HCT116 (cell line): ENCODE data around the gene EIPR1. TPM values are rescaled to one million over a fixed set of nuclear protein-coding genes. Genes with fewer than 3 reads are reported as not detected.

Experiments used
- ATAC-seq: fragments of 200-7000 bp; cut with Tn5 transposase; 2 replicates; pipeline ENCODE4 v1.9.1; 2020; ENCODE audit warnings: mild to moderate bottlenecking, moderate library complexity
- BruUV-seq: library from RNA; stranded (reverse); fragments of 400-500 nt; replicated peaks from 2 replicates; lab custom pipeline; 2021; lab: Mats Ljungman, UMichigan
- CTCF ChIA-PET: fragments of 300-600 bp; sonication (Branson Sonifier 250); formaldehyde crosslinking; loops from one replicate; lab custom pipeline; 2021; ENCODE audit warnings: antibody characterized with exemption; lab: Charles Lee
- POLR2A ChIA-PET: fragments of 300-600, 350-600 bp; sonication (Branson Sonifier 250); formaldehyde crosslinking; loops from one replicate; lab custom pipeline; 2021; ENCODE audit warnings: antibody characterized with exemption; lab: Charles Lee
- RAD21 ChIA-PET, 2 experiments: fragments of 300-600 bp; sonication (Branson Sonifier 250); formaldehyde crosslinking; loops; one replicate each; lab custom pipeline; 2023; ENCODE audit warnings: low total read pairs in 2 of 2; ENCODE audit not compliant: uncharacterized antibody in 2 of 2, unreplicated experiment in 2 of 2, low non-redundant PET in 1 of 2; lab: Charles Lee
- DNase-seq: peaks from one replicate; pipeline ENCODE4 v3.0.0-alpha.2; 2010; ENCODE audit warnings: low read depth, low spot score
- H2AFZ ChIP-seq: fragments of 200-600 bp; shearing (Covaris generic), sonication (generic); 2 replicates; pipeline ENCODE4 v1.6.1; 2017; ENCODE audit warnings: low read depth, mixed run types, mixed read lengths, antibody characterized with exemption, low read length; ENCODE audit not compliant: poor library complexity, severe bottlenecking
- H3K27ac ChIP-seq: 2 replicates; pipeline ENCODE4 v1.5.1; 2012; ENCODE audit warnings: low read depth, low read length
- H3K27me3 ChIP-seq: fragments of 200-600 bp; sonication (generic); 2 replicates; pipeline ENCODE4 v1.6.1; 2016; ENCODE audit warnings: mixed run types, low read length, mixed read lengths; ENCODE audit not compliant: insufficient read depth
- H3K36me3 ChIP-seq, 2 experiments: fragments of 200-500 bp in 1 of 2; fragments of 200-600 bp in 1 of 2; sonication (Bioruptor generic) in 1 of 2; sonication (generic) in 1 of 2; 2 replicates each; pipeline versions ENCODE4 v1.5.1 to v1.6.1; 2014 to 2016; ENCODE audit warnings: low read length in 2 of 2, inconsistent platforms in 1 of 2, mixed read lengths in 1 of 2, mixed run types in 1 of 2; ENCODE audit not compliant: insufficient read depth in 2 of 2, control insufficient read depth in 1 of 2
- H3K4me1 ChIP-seq, 2 experiments: fragments of 200-600 bp in 1 of 2; sonication (generic) in 1 of 2; 2 replicates each; pipeline versions ENCODE4 v1.5.1 to v1.6.1; 2012 to 2017; ENCODE audit warnings: low read length in 2 of 2, inconsistent platforms in 1 of 2, mild to moderate bottlenecking in 1 of 2, mixed read lengths in 1 of 2, mixed run types in 1 of 2, moderate library complexity in 1 of 2; ENCODE audit not compliant: insufficient read depth in 2 of 2, control insufficient read depth in 1 of 2
- H3K4me2 ChIP-seq: fragments of 200-600 bp; sonication (generic); 2 replicates; pipeline ENCODE4 v1.6.1; 2017; ENCODE audit warnings: mixed run types, low read length, mixed read lengths
- H3K4me3 ChIP-seq, 2 experiments: fragments of 200-600 bp in 1 of 2; sonication (generic) in 1 of 2; replicated peaks in 1 of 2; 2 replicates each; pipeline ENCODE4 v1.5.1; 2011 to 2016; ENCODE audit warnings: low read length in 2 of 2, control low read depth in 1 of 2, low read depth in 1 of 2, mild to moderate bottlenecking in 1 of 2, mixed read lengths in 1 of 2, mixed run types in 1 of 2
- H3K79me2 ChIP-seq: fragments of 200-600 bp; sonication (generic); 2 replicates; pipeline ENCODE4 v1.6.1; 2017; ENCODE audit warnings: mild to moderate bottlenecking, mixed run types, low read length, moderate library complexity, mixed read lengths; ENCODE audit not compliant: insufficient read depth
- H3K9ac ChIP-seq: fragments of 200-600 bp; sonication (generic); 2 replicates; pipeline ENCODE4 v1.6.1; 2016; ENCODE audit warnings: low read length, mixed read lengths
- H3K9me2 ChIP-seq: fragments of 200-600 bp; sonication (generic), shearing (Covaris generic); 2 replicates; pipeline ENCODE4 v1.6.1; 2017; ENCODE audit warnings: mixed run types, mild to moderate bottlenecking, moderate library complexity; ENCODE audit not compliant: insufficient read depth
- H3K9me3 ChIP-seq, 2 experiments: fragments of 200-500 bp in 1 of 2; fragments of 200-600 bp in 1 of 2; sonication (Bioruptor generic) in 1 of 2; sonication (generic) in 1 of 2; 2 replicates each; pipeline ENCODE4 v1.6.1; 2014 to 2017; ENCODE audit warnings: low read length in 2 of 2, mixed read lengths in 2 of 2, inconsistent platforms in 1 of 2, low read depth in 1 of 2, mild to moderate bottlenecking in 1 of 2, mixed run types in 1 of 2, moderate library complexity in 1 of 2; ENCODE audit not compliant: control insufficient read depth in 1 of 2, insufficient read depth in 1 of 2
- H4K20me1 ChIP-seq: fragments of 200-600 bp; sonication (generic), shearing (Covaris generic); 2 replicates; pipeline ENCODE4 v1.6.1; 2017; ENCODE audit warnings: mixed run types, mild to moderate bottlenecking, moderate library complexity; ENCODE audit not compliant: insufficient read depth
- CEBPB ChIP-seq: IDR thresholded peaks from 2 replicates; pipeline ENCODE4 v1.6.1; 2012; ENCODE audit warnings: low read depth
- JUND ChIP-seq: IDR thresholded peaks from 2 replicates; pipeline ENCODE4 v1.6.1; 2012
- REST ChIP-seq: IDR thresholded peaks from 2 replicates; pipeline ENCODE4 v1.6.1; 2012; ENCODE audit warnings: low read depth
- ZBTB33 ChIP-seq: IDR thresholded peaks from 2 replicates; pipeline ENCODE4 v1.6.1; 2011; ENCODE audit warnings: mild to moderate bottlenecking, low read length, moderate library complexity; ENCODE audit not compliant: insufficient replicate concordance; ENCODE audit errors: extremely low read depth
- ZFX ChIP-seq: fragments of 450-650 bp; IDR thresholded peaks from 2 replicates; pipeline ENCODE4 v1.6.1; 2017
- intact Hi-C: fragments of 100-400 bp; cut with micrococcal nuclease; formaldehyde crosslinking; loops from 2 replicates; pipeline ENCODE4 v1.10.0; 2022
- total RNA-seq: library from RNA; stranded (reverse); gene quantifications from one replicate; pipeline ENCODE4 v1.2.1, GENCODE V29; 2021; ENCODE audit not compliant: unreplicated experiment

EIPR1 gene
- total RNA-seq, 1 experiment from 2014 or later, result 36.9 TPM

GRCh38 chr2:3348767-3349166 is 28.9 kb downstream of the EIPR1 start:
- intact Hi-C loops, result no loop called here
- Histone ChIP-seq H3K4me3 (no peak overlapping the region), H3K36me3 (peaks cover 0 to 10% of the 10 kb centered on the region in 2 experiments; a peak in 3 of 4 replicates), H2AFZ (no peak overlapping the region), H3K79me2 (peaks cover 3% of the 10 kb centered on the region; the same call in 1 of the 2 replicates), H3K27ac (no peak overlapping the region), H3K4me1 (no peaks in the 10 kb centered on the region), H3K4me2 (no peak overlapping the region), H4K20me1 (no peaks in the 10 kb centered on the region), H3K9me3 (no peaks in the 10 kb centered on the region), H3K9me2 (no peaks in the 10 kb centered on the region), H3K27me3 (no peaks in the 10 kb centered on the region), H3K9ac (no peak overlapping the region)
- ATAC-seq (no peak), DNase-seq (no peak)
- RAD21 ChIA-PET, result no interaction called here
- no TSS peak for BruUV-seq
- CTCF ChIA-PET, result no interaction called here
- POLR2A ChIA-PET, result no interaction called here
- TF ChIP-seq JUND (no peak), REST (no peak), ZFX (no peak), CEBPB (no peak), ZBTB33 (no peak)
